Vein endothelial cell (primary cell): ENCODE measurements around the gene ERO1A. TPM values are rescaled to one million over a fixed set of nuclear protein-coding genes. Genes with fewer than 3 reads are reported as not detected.

ENCODE experiments used
- total RNA-seq: library from RNA; depleted of rRNA; stranded (reverse); fragments of >200 nt; gene quantifications from 2 replicates; pipeline ENCODE4 v1.2.3, GENCODE V29; 2012

ERO1A gene
- 73.5 and 74.2 TPM in 2 replicates for total RNA-seq

DNA sequence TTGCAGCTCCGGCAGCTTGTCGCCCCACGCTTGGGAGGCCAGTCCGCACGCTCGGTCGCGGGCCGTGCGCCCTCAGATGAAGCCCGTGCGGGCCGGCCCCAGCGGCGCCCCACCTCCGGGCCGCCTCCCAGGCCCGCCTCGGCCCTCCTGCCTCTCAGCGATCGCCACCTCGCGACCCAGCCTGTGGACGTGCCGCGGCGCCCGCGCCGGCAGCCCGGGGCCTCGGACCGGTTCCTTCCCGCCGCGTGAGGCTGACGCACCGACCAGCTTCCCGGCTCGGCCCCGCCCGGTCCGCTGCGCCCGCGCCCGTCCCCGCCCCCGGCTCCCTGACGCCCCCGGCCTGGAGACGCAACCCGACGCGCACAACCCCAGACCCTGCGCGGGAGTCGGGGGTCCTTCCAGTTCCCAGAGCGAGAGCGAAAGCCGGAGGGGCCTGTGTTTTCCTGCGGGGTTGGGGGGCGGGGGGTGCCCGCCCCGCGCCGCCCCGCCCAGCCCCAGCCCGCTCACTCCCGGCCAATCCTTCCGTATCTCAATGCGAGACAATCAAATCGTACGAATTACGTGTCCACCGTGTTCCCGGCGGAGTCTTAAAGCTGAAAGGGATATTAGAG is at the start of gene ERO1A:
ERO1A (minus strand) TSS at position 78 of the 611 bp plus-strand sequence; CDS start at position 1, 77 bp downstream.

DNA sequence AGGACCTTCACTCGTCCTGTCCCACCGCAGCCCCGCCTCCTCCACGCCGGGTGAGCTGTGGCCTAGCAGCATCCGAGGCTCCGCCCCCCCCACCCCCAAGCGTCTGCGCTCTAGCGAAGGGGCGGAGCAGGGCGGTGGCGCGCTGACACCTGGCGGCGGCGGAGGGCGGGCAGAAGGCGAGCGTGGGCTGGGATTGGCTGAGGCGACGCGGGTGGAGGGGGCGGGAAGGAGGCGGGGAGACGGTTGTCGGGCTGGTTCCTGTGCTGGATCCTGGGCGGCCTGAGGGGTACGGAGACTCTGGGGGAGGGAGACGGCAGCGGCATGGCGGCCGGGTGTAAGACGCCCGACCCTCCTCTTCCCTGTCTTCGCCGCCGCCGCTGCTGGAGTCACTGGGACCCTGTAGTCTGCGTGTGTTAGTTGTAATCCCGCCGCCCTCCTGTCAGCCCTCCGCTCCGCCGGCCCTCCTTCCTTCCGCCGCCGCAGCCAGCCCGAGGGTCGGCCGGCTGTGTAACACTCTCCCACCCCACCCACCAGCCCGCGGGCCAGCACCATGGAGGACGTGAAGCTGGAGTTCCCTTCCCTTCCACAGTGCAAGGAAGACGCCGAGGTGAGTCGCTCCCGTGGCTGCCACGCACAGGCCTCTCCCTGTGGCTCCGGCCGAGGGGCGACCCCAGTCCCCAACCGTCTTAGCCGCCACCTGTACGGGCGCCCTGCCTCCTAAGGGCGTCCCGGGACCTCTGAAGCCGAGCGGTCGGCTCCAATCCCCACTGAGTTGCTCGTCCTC is 34.8 kb upstream of the ERO1A start, which contains the start of gene STYX:
STYX (plus strand) TSS at position 242 of the 784 bp plus-strand sequence; CDS start at position 551, 309 bp downstream.

GRCh38 chr14:52706724-52707706 is 11.7 kb upstream of the ERO1A start, which contains the start of gene PSMC6:
Gene PSMC6, plus strand, starts transcription at chr14:52707200. Its CDS starts 20 bp downstream, at chr14:52707220.

Other genes starting within 250 kb of the ERO1A start
- gene TXNDC16, start 143.1 kb downstream of the ERO1A start, total RNA-seq = 2.3 and 3.0 TPM in 2 replicates
- gene GPR137C, start 142.7 kb downstream of the ERO1A start, total RNA-seq = 0.33 and 0.48 TPM in 2 replicates
- 75.1 and 98.6 TPM in 2 replicates for gene PSMC6, start 11.6 kb upstream of the ERO1A start, total RNA-seq
- gene STYX, start 34.6 kb upstream of the ERO1A start, total RNA-seq = 32.0 and 41.6 TPM in 2 replicates
- gene GNPNAT1, start 96.0 kb upstream of the ERO1A start, total RNA-seq = 27.8 and 59.7 TPM in 2 replicates